GM21526 (cell line): Measurements from ENCODE around the gene CARS1.
A peak's percentile ranks its signal among the peaks of the same experiment; 100 is the strongest.

Experiments
- ATAC-seq: cut with Tn5 transposase; IDR thresholded peaks from one replicate; pipeline ENCODE4 v1.9.1; 2021; ENCODE audit warnings: moderate library complexity; ENCODE audit not compliant: unreplicated experiment, low FRiP score

The CARS1 gene

GRCh38 chr11:2995031-2995561, 62.1 kb downstream of the CARS1 start:
- ATAC-seq: no peak

- ATAC-seq: no peak
These were observed 62.9 kb downstream of the CARS1 start for GRCh38 chr11:2994336-2994730.

- no peak for ATAC-seq
These were observed 64.3 kb downstream of the CARS1 start for GRCh38 chr11:2992997-2993325.

- ATAC-seq: peak; percentile 83
These were observed 64.8 kb downstream of the CARS1 start, which contains the start of gene NAP1L4 for GRCh38 chr11:2992234-2992996. Gene NAP1L4, minus strand, starts transcription at chr11:2992329. Its CDS starts 13,109 bp downstream, at chr11:2979220.

GRCh38 chr11:2991452-2992233, 65.6 kb downstream of the CARS1 start:
- peak; percentile 39 for ATAC-seq

GRCh38 chr11:2990617-2991451, 66.4 kb downstream of the CARS1 start:
- no peak for ATAC-seq

- ATAC-seq: no peak
These were observed 67.7 kb downstream of the CARS1 start for GRCh38 chr11:2989551-2989950.

- no peak for ATAC-seq
These were observed 68.2 kb downstream of the CARS1 start for GRCh38 chr11:2989006-2989405.

- no peak for ATAC-seq
These were observed 69.1 kb downstream of the CARS1 start for GRCh38 chr11:2987881-2988861.

- no peak for ATAC-seq
These were observed 73.3 kb downstream of the CARS1 start for GRCh38 chr11:2983908-2984307.

- no peak for ATAC-seq
These were observed 75.0 kb downstream of the CARS1 start for GRCh38 chr11:2982214-2982613.

- no peak for ATAC-seq
These were observed 76.1 kb downstream of the CARS1 start for GRCh38 chr11:2981130-2981529.

GRCh38 chr11:2980168-2980840, 76.9 kb downstream of the CARS1 start:
- no peak for ATAC-seq

- no peak for ATAC-seq
These were observed 80.1 kb downstream of the CARS1 start for GRCh38 chr11:2977113-2977512.

GRCh38 chr11:2976294-2977063, 80.7 kb downstream of the CARS1 start:
- ATAC-seq: no peak

- no peak for ATAC-seq
These were observed 81.6 kb downstream of the CARS1 start for GRCh38 chr11:2975594-2975993.

- ATAC-seq: no peak
These were observed 83.0 kb downstream of the CARS1 start for GRCh38 chr11:2974272-2974671.

GRCh38 chr11:2968341-2968900, 88.8 kb downstream of the CARS1 start:
- no peak for ATAC-seq
